HS-5 (cell line): ENCODE data around the gene ASMTL.

ENCODE experiments used
- DNase-seq: peaks from one replicate; pipeline ENCODE4 v3.0.0-alpha.2; 2012; ENCODE audit warnings: low read depth

Gene ASMTL

DNA sequence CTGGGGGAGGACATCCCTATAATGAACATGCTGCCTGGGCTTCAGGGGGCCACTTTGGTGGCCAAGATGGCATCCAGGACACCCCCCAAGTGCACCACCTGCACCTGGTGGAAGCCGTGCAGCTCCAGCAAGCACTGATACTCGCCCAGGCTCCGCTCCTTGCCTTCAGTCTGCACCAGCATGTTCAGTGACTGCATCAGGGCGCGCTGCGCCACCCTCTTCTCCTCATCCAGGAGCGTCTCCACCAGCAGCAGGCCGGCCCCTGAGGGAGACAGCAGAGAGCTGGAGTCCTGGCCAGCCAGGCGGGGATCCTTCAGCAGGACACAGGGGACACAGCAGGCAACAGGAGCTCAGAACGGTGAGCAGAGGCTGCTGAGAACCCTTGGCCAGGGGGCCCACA lies 49.5 kb downstream of the ASMTL start:
- DNase-seq, result no peak

DNA sequence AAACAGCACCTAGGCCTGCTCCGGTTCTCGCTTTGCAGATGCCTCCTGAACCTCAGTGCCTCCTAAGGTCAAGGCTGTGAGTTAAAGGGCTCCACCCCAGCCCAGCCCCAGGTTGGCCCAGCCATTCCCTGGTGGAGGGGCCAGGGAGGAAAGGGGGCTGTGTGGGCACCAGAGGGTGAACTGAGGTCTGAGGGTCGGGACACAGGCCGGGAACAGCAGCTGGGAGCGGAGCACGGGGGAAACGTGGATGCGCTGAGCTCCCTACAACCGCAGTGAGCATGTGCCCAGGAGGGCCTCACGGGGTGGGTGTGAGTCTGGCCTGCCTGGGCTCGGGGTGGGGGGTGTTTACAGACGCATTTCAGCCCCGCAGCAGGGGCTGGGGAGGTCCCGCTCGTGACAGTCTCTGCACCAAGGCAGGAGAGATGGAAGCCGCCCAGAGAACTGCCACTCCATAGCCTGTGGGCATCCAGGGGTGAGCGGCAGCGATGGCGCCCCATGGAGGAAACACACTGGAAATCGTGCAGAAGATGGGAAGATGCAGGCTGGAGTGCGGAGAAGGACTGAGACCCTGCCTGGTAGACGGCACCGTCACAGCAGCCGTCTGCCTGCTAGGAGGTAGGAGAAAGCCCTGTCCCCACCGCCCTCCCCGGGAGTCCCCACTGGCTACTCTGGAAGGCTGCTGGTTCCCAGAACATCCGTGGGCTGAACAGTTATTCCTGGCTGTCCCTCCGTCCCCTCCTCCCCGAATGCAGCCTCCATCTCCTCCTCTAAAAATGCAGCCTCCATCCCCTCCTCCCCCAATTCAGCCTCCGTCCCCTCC lies 50.9 kb downstream of the ASMTL start:
- DNase-seq, result no peak

DNA sequence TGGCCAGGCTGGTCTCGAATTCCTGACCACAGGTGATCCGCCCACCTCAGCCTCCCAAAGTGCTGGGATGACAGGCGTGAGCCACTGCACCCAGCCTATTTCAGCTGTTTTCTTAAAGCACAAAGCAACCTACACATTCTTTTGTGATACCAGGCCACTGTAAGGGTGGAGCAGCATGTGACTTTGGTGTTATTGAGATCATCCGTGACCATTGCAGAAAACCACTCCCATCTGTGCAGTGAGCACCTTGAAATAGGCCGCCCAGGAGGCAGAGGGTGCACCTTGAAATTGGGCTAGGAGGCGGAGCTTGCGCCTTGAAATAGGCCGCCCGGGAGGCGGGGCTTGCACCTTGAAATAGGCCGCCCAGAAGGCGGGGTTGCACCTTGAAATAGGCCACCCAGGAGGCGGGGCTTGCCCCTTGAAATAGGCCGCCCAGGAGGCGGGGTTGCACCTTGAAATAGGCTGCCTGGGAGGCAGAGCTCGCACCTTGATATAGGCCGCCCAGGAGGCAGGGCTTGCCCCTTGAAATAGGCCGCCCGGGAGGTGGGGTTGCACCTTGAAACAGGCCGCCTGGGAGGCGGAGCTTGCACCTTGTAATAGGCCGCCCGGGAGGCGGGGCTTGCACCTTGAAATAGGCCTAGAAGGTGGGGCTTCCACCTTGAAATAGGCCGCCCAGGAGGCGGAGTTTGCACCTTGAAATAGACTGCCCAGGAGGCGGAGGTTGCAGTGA lies 51.8 kb downstream of the ASMTL start:
- DNase-seq, result no peak

DNA sequence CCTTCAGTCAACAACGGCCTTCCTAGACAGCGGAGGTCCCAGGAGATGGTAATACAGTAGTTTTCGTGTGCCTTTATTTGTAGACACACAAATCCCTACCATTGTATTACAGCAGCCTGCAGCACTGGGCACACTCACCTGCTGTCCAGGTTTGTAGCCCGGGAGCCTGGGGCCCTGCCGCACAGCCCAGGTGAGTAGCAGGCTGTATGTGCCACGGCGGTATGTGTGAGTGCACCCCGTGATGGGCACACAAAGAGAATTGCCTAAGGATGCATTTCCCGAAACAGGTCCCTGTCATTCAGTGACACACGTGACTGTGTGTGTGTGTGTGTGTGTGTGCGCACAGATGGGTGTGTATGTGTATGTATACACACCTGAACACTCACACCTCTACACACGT lies 52.7 kb downstream of the ASMTL start:
- DNase-seq, result no peak

DNA sequence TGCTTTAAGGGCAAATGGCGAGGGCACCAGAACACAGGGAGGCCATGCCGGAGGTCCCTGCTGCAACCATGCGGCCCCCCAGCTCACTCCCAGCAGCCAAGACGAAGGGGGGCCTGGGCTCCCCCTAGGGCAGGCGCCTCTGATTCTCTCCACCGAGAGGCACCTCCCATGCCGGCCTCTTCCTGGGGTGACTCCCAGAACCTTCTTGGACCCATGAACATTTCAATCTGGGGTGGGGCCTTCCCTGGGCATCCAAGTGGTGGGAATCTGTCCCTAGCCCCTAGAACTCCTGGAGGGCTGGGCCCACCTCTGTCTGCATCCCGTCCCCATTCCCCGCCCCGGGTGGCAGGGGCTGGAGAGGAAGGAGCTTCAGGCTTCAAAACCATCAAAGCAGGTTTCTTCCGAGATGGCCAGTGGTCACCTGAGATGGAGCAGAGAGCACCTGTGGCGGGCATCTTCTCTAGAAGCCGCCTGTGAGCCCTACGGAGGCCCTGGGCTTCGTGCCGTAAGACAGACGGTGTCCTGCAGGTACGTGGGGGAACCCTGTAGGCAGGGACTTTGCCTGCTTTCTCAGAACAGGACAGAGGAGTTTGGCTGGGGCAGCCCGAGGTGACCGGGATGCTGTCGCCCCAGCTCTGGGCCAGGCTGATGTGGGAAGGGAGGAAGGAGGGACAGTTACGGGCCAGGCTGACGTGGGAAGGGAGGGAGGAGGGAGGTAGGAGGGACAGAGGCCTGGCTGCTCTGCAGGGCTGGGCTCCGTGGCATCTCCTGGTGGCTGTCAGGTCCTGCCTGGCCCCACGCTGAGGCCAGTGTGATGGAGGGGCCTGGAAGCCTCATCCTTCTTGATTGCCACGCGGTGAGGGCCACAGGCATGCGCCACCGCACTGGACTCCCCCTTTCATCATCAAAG lies 54.0 kb downstream of the ASMTL start:
- no peak for DNase-seq

DNA sequence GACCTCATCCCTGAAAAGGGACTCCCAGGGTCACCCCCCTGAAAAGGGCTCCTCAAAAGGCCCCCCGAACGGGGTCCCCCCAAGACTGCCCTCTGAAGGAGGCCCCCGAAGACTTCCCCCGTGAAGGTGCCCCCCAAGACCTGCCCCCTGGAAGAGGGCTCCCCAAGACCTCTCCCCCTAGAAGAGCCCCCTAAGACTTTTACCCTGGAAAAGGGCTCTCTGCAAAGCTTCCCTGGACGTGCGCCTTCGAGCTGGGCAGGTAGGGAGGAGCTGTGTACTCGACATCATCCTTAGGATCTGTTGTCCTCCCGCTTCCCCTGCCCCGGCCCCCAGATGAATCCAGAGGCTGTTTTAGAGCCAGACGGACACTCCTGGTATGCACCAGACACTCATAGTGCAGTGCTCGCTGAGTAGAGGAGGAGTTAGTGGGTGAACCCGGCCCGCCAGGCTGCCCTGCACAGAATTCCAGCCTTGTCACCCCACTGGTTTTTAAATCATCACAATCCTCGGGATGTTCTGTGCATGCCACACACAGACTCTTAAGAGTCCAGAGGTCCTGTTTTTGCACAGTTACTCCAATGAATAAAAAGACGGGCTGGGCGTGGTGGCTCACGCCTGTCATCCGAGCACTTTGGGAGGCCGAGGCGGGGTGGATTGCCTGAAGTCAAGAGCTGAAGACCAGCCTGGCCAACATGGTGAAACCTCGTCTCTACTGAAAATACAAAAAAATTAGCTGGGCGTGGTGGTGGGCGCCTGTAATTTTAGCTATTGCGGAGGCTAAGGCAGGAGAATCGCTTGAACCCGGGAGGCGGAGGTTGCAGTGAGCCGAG lies 55.1 kb downstream of the ASMTL start:
- no peak for DNase-seq

DNA sequence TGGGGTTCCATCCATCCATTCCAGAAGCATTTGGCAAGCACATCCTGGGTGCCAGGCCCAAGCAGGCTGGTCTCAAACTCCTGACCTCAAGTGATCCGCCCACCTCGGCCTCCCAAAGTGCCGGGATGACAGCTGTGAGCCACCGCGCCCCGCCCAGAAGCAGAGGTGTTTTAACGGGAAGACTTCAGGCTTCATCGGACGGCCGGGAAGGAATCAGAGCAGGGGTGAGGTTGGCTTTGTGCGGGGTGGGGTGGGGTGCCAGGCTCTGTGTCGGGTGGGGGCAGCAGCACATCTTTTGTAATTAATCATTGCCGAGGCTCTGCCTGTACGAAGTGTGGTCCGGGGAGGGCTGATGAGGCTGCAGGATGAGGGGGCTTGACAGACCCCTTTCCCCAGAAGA lies 55.7 kb downstream of the ASMTL start:
- no peak for DNase-seq

DNA sequence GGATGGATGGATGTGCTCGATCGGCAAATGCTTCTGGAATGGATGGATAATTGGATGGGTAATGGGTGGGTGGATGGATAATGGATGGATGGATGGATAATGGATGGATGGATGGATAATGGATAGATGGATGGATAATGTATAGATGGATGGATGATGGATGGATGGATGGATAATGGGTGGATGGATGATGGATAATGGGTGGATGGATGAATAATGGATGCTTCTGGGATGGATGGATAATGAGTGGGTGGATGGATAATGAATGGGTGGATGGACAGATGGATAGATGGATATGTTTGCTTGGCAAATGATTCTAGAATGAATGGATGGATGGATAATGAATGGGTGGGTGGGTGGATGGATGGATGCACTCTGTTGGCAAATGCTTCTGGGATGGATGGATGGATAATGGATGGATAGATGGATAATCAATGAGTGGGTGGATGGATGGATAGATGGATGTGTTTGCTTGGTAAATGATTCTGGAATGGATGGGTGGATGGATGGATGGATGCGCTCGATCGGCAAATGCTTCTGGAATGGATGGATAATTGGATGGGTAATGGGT lies 57.0 kb downstream of the ASMTL start:
- DNase-seq, result no peak

DNA sequence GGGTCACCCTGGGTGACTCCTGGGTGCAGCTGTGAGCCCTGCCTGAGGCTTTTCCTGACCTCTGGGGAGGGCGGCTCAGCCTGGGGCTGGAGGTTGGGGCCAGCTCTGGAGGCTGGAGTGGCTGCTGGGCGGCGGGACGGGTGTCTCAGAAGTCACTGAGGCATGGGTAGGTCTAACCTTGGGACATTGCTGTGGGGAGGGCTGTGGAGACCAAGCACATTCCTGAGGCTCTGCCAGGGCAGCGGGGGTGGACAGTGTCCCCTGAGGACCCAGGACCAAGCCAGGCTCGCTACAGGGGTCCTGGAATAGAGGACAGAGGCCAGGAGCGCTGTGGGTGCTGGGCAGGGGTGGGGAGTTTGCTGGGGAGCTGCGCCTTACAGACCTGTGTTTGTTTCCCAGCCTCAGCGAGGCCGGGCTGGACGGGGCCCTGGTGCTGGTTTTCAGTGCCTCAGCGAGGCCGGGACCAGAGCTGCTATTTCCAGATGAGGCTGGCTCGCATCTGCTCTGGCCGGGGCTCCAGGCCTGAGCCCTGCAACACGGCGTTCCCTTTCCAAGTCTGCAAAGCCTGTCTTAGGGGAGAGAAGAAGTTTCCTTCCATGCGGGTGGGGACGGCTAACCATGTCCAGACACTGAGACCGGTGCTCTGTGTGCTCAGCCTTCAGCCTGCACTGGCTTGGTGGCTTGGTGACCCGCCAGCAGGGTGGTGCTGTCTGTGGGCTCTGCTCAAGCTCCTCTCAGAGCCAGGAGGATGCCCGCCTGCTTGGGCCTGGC lies 57.8 kb downstream of the ASMTL start:
- no peak for DNase-seq

DNA sequence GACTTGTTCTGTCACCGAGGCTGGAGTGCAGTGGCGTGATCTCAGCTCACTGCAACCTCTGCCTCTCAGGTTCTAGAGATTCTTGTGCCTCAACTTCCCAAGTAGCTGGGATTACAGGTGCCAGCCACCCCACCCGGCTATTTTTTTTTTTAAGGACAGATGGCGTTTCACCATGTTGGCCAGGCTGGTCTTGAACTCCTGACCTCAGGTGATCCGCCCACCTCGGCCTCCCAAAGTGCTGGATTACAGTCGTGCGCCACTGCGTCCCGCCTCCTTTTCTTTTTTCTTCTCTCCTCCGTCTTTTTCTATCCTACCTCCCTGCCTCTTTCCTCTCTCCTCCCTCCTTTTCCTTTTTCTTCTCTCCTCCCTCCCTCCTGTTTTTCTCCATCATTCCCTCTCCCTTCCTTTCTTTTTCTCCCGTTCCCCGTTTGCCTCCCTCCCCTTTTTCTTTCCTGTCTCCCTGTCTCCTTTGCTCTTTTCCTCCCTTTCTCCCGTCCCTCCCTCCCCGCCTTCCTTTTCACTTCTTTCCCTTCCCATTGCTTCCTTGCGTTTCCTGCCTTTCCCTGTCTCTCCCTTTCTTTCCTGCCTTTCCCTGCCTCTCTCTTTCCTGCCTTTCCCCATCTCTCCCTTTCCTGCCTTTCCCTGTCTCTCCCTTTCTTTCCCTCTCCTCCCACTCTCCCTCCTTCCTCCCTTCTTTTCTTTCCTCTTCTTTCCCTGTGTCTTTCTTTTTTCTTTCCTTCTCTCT lies 58.7 kb downstream of the ASMTL start:
- no peak for DNase-seq

DNA sequence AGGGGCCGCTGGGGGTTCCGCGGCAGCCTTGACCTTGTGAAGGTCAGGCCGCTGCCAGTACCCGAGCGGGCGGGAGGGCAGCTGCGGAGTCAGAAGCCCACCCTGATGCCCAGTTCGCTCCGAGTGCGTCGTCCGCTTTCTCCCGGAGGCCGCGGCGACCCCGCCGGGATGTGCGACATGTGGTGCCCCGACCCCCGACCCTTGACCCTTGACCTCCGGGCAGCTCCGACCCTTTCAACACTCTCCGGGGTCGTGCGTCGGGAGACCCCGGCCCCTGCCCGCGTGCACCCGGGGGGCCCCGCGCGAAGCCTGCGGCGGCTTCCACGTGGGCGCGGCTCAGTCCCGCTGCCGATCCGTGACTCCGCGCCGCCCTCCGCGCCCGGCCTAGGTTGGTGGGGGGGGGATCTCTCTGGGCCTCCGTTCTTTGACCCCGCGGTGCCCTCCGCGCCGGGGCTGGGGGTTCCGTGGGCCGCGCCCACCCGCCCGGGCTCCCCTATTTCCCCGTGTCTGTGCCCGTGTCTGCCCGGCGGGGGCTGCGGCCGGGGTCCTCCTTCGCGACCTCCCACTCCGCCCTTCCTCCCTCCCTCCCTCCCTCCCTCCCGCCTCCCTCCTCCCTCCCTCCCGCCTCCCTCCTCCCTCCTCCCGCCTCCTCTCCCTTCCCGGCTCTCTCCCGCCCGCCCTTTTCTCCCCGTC lies 60.2 kb downstream of the ASMTL start:
- peak; percentile 32 for DNase-seq

DNA sequence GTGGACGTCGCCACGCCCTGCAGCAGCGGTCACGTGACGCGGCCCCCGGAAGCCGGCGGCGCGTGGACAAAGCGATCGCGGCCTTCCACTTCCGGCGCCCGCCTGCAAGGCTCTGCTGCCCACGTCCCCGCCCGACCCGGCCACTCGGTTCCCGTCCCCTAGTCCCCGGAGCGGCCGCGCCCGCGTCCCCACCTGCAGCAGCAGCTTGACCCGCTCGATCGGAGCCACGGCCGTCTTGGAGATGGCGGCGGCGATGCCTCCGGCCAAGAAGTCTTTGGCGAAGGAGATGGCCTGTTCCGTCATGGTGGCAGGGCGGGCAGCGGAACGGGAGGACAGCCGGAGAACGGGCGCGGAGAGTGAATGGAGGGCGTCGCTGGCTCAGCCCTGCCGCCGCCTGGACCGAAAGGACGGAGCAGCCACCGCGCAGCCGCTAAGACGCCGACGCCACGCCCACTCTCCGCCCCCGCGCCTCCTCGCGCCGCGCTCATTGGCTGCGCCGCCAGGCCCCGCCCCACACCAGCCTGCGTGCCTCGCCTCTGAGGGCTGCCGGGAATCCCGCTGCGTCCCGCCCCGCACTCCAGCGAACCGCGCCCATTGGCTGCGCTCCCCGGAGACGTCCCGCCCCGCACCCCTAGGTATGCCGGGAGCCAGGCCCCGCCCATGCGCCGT lies 60.9 kb downstream of the ASMTL start, which contains the start of gene SLC25A6:
Gene SLC25A6, minus strand, starts transcription at position 407 of the 669 bp plus-strand sequence. Its CDS starts 104 bp downstream, at position 303.
- DNase-seq, result peak; percentile 77

DNA sequence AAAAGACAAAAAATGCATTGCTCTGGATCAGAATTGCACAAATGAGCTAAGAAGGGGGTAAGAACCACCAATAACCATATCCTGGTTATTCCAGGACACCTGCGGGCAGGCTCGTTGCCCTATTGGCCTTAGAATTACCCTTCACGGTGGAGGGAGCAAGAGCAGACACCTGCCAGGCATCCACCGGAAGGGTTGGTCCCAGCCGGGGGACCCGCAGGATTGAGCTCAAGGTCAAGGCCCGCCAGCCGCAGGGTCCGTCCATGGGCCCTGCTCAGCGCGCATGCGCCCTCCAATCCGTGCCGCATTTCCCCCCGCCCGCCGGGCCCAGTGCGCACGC lies 61.4 kb downstream of the ASMTL start:
- peak; percentile 46 for DNase-seq

DNA sequence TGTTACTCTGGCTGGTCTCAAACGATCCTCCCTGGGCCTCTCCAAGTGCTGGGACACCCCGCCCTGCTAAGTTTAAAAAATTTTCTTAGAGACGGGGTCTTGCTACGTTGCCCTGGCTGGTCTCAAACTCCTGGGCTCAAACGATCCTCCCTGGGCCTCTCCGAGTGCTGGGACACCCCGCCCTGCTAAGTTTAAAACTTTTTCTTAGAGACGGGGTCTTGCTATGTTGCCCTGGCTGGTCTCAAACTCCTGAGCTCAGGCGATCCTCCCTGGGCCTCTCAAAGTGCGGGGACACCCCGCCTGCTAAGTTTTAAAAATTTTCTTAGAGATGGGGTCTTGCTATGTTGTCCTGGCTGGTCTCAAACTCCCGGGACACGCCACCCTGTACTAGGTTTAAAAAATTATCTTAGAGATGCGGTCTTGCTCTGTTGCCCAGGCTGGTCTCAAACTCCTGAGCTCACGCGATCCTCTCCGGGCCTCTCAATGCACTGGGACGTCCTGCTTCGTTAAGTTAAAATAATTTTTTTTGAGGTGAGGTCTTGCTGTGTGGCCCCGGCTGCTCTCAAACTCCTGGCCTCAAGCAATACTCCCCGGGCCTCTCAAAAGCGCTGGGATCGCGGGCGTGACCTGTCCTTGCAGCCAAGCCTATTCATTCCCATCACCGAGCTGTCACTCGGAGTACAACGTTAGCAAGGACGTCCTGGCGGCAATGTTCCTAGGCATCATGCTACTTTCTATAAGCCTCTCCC lies 61.9 kb downstream of the ASMTL start:
- DNase-seq, result no peak

DNA sequence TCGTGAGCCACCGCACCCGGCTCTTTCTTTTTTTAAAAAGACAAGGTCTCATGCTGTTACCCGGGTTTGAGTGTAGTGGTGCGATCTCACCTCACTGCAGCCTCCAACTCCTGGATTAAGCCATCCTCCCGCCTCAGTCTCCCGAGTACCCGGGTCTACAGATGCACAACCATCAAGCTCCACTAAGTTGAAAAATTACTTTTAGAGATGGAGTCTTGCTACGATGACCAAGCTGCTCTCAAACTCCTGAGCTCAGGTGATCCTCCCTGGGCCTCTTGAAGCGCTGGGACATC lies 62.8 kb downstream of the ASMTL start:
- DNase-seq, result no peak

DNA sequence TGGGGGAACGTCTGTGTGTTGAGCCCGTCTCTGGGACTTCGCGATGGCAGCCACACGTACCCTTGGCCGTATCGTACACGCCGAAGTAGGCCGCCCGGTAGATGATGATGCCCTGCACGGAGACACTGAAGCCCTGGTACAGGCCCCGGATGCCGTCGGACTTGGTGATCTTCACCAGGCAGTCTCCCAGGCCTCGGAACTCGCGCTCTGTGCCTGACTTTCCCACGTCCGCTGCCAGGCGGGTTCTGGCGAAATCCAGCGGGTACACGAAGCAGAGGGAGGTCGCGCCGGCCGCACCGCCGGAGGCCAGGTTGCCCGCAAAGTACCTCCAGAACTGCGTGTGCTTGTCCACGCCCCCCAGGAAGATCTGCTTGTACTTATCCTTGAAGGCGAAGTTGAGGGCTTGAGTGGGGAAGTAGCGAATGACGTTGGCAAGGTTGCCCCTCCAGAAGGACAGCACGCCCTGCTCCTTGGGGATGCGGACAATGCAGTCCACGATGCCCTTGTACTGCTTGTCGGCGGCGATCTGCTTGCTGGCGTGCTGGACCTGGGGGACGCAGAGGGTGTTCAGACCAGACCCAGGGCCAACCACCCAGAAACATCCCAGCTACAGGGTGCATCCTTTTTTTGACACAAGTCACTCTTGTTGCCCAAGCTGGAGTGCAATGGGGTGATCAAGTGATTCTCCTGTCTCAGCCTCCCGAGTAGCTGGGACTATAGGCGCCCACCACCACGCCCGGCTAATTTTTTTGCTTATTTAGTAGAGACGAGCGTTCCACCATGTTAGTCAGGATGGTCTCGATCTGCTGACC lies 63.3 kb downstream of the ASMTL start:
- DNase-seq, result no peak

DNA sequence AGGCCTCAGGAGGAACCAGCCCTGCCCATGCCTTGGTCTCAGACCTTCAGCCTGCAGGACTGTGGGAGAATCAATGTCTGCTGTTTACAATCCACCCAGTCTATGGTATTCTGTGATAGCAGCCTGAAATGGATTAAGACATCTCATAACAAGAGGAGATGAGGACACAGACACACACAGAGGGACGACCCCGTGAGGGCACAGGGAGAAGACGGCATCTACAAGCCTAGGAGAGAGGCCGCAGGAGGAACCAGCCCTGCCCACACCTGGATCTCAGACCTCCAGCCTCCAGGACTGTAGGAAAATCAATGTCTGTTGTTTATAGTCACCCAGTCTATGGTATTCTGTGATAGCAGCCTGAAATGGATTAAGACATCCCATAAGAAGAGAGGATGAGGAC lies 64.1 kb downstream of the ASMTL start:
- DNase-seq, result no peak
